WTC11 (cell line): ENCODE data around the gene SNRPF. TPM values are rescaled to one million over a fixed set of nuclear protein-coding genes. Genes with fewer than 3 reads are reported as not detected.

Source experiments
- ATAC-seq: fragments of 200-7000 bp; cut with Tn5 transposase; 2 replicates; pipeline ENCODE4 v1.10.0; 2021; ENCODE audit warnings: mild to moderate bottlenecking, moderate library complexity
- CTCF ChIA-PET: fragments of 300-600 bp; sonication (Branson Sonifier 250); formaldehyde crosslinking; loops from one replicate; lab custom pipeline; 2021; ENCODE audit warnings: antibody characterized with exemption; lab: Charles Lee
- POLR2A ChIA-PET: fragments of 350-600 bp; sonication (Branson Sonifier 250); formaldehyde crosslinking; loops from one replicate; lab custom pipeline; 2021; ENCODE audit warnings: antibody characterized with exemption; lab: Charles Lee
- DNase-seq: peaks from one replicate; pipeline ENCODE4 v3.0.0; 2021; ENCODE audit warnings: low spot score
- H3K27ac Mint-ChIP-seq: 2 replicates; pipeline ENCODE4 v1.8.0; 2021; ENCODE audit warnings: mixed read lengths
- H3K27me3 Mint-ChIP-seq: 2 replicates; pipeline ENCODE4 v1.8.0; 2021; ENCODE audit warnings: low read depth, mild to moderate bottlenecking, moderate library complexity, mixed read lengths
- H3K36me3 Mint-ChIP-seq: 2 replicates; pipeline ENCODE4 v1.8.0; 2021; ENCODE audit warnings: mixed read lengths
- H3K4me1 Mint-ChIP-seq: 2 replicates; pipeline ENCODE4 v1.8.0; 2022; ENCODE audit warnings: mixed read lengths
- H3K4me3 Mint-ChIP-seq: 2 replicates; pipeline ENCODE4 v1.8.0; 2021; ENCODE audit warnings: mild to moderate bottlenecking, moderate library complexity, mixed read lengths
- H3K9me3 Mint-ChIP-seq: 2 replicates; pipeline ENCODE4 v1.8.0; 2021; ENCODE audit warnings: mixed read lengths
- ELF4 ChIP-seq: sonication (generic); formaldehyde crosslinking; IDR thresholded peaks from 2 replicates; pipeline ENCODE4 v1.8.1; 2022; ENCODE audit warnings: low read depth, mild to moderate bottlenecking, moderate library complexity, missing genetic modification reagents
- GABPB1 ChIP-seq: sonication (generic); formaldehyde crosslinking; IDR thresholded peaks from 2 replicates; pipeline ENCODE4 v1.8.1; 2023; ENCODE audit warnings: mild to moderate bottlenecking, missing genetic modification reagents
- GRHL2 ChIP-seq: fragments of 250-450 bp; sonication (Bioruptor Pico); IDR thresholded peaks from 2 replicates; pipeline ENCODE4 v1.8.0; 2022; ENCODE audit warnings: mild to moderate bottlenecking, moderate library complexity; ENCODE audit not compliant: insufficient replicate concordance, severe bottlenecking
- JUN ChIP-seq: sonication (generic); formaldehyde crosslinking; IDR thresholded peaks from 2 replicates; pipeline ENCODE4 v1.8.0; 2023; ENCODE audit warnings: mild to moderate bottlenecking, missing genetic modification reagents
- KAT7 ChIP-seq: sonication (generic); formaldehyde crosslinking; IDR thresholded peaks from 2 replicates; pipeline ENCODE4 v1.8.1; 2023; ENCODE audit warnings: missing genetic modification reagents, mild to moderate bottlenecking, borderline replicate concordance
- NFATC4 ChIP-seq: fragments of 250-450 bp; sonication (Bioruptor Pico); IDR thresholded peaks from 2 replicates; pipeline ENCODE4 v1.9.0; 2021; ENCODE audit warnings: mild to moderate bottlenecking
- NFYB ChIP-seq: sonication (generic); formaldehyde crosslinking; conservative IDR thresholded peaks from 2 replicates; pipeline ENCODE4 v1.8.0; 2022; ENCODE audit warnings: low read depth, missing genetic modification reagents
- NR2C2 ChIP-seq: sonication (generic); formaldehyde crosslinking; IDR thresholded peaks from 2 replicates; pipeline ENCODE4 v1.8.0; 2022; ENCODE audit warnings: mild to moderate bottlenecking, missing genetic modification reagents
- RELA ChIP-seq: sonication (generic); formaldehyde crosslinking; IDR thresholded peaks from 2 replicates; pipeline ENCODE4 v1.8.1; 2022; ENCODE audit warnings: missing genetic modification reagents, mild to moderate bottlenecking, borderline replicate concordance
- TEAD1 ChIP-seq: sonication (generic); formaldehyde crosslinking; IDR thresholded peaks from 2 replicates; pipeline ENCODE4 v1.8.0; 2022; ENCODE audit warnings: mild to moderate bottlenecking, missing genetic modification reagents
- ZNF138 ChIP-seq: sonication (generic); formaldehyde crosslinking; conservative IDR thresholded peaks from 2 replicates; pipeline ENCODE4 v1.8.1; 2022; ENCODE audit warnings: mild to moderate bottlenecking, moderate library complexity, missing genetic modification reagents
- ZNF317 ChIP-seq: sonication (generic); formaldehyde crosslinking; IDR thresholded peaks from 2 replicates; pipeline ENCODE4 v1.8.1; 2023; ENCODE audit warnings: low read depth, mild to moderate bottlenecking, moderate library complexity, missing genetic modification reagents, borderline replicate concordance
- total RNA-seq: library from RNA; stranded (reverse); gene quantifications from 3 replicates; pipeline ENCODE4 v1.2.3, GENCODE V29; 2021
- TF ChIP-seq, protein P1 (sequence below): fragments of 250-450 bp; sonication (Bioruptor Pico); IDR thresholded peaks from 2 replicates; pipeline ENCODE4 v2.1.2; 2022; ENCODE audit warnings: mild to moderate bottlenecking, moderate library complexity
- TF ChIP-seq, protein P2 (sequence below): fragments of 200-600 bp; IDR thresholded peaks from 2 replicates; pipeline ENCODE4 v1.8.0; 2022; ENCODE audit warnings: antibody characterized with exemption
- TF ChIP-seq, protein P3 (sequence below): sonication (generic); formaldehyde crosslinking; IDR thresholded peaks from 2 replicates; pipeline ENCODE4 v1.8.0; 2022; ENCODE audit warnings: missing genetic modification reagents
- TF ChIP-seq, protein P4 (sequence below): fragments of 250-450 bp; sonication (Bioruptor Pico); IDR thresholded peaks from 2 replicates; pipeline ENCODE4 v1.8.0; 2021; ENCODE audit warnings: mild to moderate bottlenecking
- TF ChIP-seq, protein P5 (sequence below): fragments of 250-450 bp; sonication (Bioruptor Pico); IDR thresholded peaks from 2 replicates; pipeline ENCODE4 v1.9.0; 2021; ENCODE audit warnings: moderate library complexity, mild to moderate bottlenecking, inconsistent platforms, borderline replicate concordance
- TF ChIP-seq, protein P6 (sequence below): fragments of 250-450 bp; sonication (Bioruptor Pico); conservative IDR thresholded peaks from 2 replicates; pipeline ENCODE4 v1.9.0; 2021; ENCODE audit warnings: mild to moderate bottlenecking
- TF ChIP-seq, protein P7 (sequence below): sonication (generic); formaldehyde crosslinking; IDR thresholded peaks from 2 replicates; pipeline ENCODE4 v1.8.1; 2022; ENCODE audit warnings: low read depth, mild to moderate bottlenecking, moderate library complexity, missing genetic modification reagents, borderline replicate concordance
- TF ChIP-seq, protein P8 (sequence below): sonication (generic); formaldehyde crosslinking; IDR thresholded peaks from 2 replicates; pipeline ENCODE4 v1.8.0; 2023; ENCODE audit warnings: mild to moderate bottlenecking, missing genetic modification reagents

Gene SNRPF
- total RNA-seq, 1 experiment from 2014 or later, result 75.8 TPM

DNA sequence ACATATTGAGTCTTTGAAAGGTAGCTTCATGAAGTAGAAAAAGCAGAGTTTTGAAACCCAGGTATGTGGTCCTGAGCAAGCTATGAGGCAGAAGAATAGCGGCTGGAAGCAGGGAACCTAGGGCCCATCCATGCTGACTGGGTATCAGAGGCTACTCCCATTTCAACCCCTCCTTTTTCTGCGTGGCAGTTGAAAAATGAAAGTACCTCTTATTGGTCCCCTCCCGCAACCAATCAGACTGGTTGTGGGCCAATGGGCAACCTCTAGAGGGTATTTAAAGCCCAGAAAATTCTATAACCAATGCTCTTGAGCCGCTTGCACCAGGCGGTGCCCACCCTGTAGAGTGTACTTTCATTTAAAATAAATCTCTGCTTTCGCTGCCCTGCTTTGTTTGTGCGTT, 1.6 kb upstream of the SNRPF start (continued):
- TF ChIP-seq, protein P1, sequence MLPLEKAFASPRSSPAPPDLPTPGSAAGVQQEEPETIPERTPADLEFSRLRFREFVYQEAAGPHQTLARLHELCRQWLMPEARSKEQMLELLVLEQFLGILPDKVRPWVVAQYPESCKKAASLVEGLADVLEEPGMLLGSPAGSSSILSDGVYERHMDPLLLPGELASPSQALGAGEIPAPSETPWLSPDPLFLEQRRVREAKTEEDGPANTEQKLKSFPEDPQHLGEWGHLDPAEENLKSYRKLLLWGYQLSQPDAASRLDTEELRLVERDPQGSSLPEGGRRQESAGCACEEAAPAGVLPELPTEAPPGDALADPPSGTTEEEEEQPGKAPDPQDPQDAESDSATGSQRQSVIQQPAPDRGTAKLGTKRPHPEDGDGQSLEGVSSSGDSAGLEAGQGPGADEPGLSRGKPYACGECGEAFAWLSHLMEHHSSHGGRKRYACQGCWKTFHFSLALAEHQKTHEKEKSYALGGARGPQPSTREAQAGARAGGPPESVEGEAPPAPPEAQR, result no peak
- TF ChIP-seq, protein P2, sequence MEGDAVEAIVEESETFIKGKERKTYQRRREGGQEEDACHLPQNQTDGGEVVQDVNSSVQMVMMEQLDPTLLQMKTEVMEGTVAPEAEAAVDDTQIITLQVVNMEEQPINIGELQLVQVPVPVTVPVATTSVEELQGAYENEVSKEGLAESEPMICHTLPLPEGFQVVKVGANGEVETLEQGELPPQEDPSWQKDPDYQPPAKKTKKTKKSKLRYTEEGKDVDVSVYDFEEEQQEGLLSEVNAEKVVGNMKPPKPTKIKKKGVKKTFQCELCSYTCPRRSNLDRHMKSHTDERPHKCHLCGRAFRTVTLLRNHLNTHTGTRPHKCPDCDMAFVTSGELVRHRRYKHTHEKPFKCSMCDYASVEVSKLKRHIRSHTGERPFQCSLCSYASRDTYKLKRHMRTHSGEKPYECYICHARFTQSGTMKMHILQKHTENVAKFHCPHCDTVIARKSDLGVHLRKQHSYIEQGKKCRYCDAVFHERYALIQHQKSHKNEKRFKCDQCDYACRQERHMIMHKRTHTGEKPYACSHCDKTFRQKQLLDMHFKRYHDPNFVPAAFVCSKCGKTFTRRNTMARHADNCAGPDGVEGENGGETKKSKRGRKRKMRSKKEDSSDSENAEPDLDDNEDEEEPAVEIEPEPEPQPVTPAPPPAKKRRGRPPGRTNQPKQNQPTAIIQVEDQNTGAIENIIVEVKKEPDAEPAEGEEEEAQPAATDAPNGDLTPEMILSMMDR, result no peak
- TF ChIP-seq ZNF317, result no peak
- TF ChIP-seq GABPB1 (CRISPR knock-in tag), result no peak
- TF ChIP-seq JUN (CRISPR knock-in tag), result no peak
- TF ChIP-seq, protein P3, sequence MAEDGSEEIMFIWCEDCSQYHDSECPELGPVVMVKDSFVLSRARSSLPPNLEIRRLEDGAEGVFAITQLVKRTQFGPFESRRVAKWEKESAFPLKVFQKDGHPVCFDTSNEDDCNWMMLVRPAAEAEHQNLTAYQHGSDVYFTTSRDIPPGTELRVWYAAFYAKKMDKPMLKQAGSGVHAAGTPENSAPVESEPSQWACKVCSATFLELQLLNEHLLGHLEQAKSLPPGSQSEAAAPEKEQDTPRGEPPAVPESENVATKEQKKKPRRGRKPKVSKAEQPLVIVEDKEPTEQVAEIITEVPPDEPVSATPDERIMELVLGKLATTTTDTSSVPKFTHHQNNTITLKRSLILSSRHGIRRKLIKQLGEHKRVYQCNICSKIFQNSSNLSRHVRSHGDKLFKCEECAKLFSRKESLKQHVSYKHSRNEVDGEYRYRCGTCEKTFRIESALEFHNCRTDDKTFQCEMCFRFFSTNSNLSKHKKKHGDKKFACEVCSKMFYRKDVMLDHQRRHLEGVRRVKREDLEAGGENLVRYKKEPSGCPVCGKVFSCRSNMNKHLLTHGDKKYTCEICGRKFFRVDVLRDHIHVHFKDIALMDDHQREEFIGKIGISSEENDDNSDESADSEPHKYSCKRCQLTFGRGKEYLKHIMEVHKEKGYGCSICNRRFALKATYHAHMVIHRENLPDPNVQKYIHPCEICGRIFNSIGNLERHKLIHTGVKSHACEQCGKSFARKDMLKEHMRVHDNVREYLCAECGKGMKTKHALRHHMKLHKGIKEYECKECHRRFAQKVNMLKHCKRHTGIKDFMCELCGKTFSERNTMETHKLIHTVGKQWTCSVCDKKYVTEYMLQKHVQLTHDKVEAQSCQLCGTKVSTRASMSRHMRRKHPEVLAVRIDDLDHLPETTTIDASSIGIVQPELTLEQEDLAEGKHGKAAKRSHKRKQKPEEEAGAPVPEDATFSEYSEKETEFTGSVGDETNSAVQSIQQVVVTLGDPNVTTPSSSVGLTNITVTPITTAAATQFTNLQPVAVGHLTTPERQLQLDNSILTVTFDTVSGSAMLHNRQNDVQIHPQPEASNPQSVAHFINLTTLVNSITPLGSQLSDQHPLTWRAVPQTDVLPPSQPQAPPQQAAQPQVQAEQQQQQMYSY (CRISPR knock-in tag), result no peak
- no peak for TF ChIP-seq ELF4 (CRISPR knock-in tag)
- TF ChIP-seq, protein P4, sequence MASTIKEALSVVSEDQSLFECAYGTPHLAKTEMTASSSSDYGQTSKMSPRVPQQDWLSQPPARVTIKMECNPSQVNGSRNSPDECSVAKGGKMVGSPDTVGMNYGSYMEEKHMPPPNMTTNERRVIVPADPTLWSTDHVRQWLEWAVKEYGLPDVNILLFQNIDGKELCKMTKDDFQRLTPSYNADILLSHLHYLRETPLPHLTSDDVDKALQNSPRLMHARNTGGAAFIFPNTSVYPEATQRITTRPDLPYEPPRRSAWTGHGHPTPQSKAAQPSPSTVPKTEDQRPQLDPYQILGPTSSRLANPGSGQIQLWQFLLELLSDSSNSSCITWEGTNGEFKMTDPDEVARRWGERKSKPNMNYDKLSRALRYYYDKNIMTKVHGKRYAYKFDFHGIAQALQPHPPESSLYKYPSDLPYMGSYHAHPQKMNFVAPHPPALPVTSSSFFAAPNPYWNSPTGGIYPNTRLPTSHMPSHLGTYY (CRISPR knock-in tag), result no peak
- no peak for TF ChIP-seq ZNF138
- TF ChIP-seq, all 79 proteins: peak for 0

DNA sequence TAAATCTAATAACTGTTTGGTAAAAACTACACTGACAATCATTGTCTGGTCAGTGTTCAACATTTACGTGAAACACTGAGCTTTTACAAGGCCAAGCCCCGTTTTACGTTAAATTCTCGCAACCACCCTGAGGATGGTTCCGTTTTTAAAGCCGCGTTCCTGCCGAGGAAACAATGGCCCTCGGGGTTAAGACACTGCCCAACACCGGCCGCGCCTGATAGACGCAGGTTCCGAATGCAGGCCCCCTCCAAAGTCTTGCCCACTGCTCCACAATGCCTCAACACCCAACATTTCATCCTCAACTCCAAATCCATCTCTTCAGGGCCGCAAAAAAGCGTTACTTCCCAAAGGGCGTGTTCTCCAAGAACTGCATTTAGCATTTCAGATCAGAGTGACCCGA, 953 bp upstream of the SNRPF start:
- ChIA-PET CTCF (no interaction called here), POLR2A (interaction anchor here (0.9 kb wide), 1 partner anchor 16 kb away, joined by 3 read pairs; no protein-coding TSS in a partner anchor)
- H3K9me3 Mint-ChIP-seq, result peaks cover 14% of the 10 kb centered on the region
- peaks cover 25% of the 10 kb centered on the region for H3K36me3 Mint-ChIP-seq
- peaks cover 21% of the 10 kb centered on the region for H3K4me1 Mint-ChIP-seq
- H3K27ac Mint-ChIP-seq, result peak overlapping the region; percentile 21; the same call in 1 of the 2 replicates
- no peak overlapping the region for H3K4me3 Mint-ChIP-seq
- H3K27me3 Mint-ChIP-seq, result no peaks in the 10 kb centered on the region
- DNase-seq, result no peak
- ATAC-seq, result no peak
- TF ChIP-seq, protein P5, sequence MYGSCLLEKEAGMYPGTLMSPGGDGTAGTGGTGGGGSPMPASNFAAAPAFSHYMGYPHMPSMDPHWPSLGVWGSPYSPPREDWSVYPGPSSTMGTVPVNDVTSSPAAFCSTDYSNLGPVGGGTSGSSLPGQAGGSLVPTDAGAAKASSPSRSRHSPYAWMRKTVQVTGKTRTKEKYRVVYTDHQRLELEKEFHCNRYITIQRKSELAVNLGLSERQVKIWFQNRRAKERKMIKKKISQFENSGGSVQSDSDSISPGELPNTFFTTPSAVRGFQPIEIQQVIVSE (CRISPR knock-in tag), result no peak
- no peak for TF ChIP-seq TEAD1 (CRISPR knock-in tag)
- no peak for TF ChIP-seq NFYB (CRISPR knock-in tag)
- TF ChIP-seq, protein P6, sequence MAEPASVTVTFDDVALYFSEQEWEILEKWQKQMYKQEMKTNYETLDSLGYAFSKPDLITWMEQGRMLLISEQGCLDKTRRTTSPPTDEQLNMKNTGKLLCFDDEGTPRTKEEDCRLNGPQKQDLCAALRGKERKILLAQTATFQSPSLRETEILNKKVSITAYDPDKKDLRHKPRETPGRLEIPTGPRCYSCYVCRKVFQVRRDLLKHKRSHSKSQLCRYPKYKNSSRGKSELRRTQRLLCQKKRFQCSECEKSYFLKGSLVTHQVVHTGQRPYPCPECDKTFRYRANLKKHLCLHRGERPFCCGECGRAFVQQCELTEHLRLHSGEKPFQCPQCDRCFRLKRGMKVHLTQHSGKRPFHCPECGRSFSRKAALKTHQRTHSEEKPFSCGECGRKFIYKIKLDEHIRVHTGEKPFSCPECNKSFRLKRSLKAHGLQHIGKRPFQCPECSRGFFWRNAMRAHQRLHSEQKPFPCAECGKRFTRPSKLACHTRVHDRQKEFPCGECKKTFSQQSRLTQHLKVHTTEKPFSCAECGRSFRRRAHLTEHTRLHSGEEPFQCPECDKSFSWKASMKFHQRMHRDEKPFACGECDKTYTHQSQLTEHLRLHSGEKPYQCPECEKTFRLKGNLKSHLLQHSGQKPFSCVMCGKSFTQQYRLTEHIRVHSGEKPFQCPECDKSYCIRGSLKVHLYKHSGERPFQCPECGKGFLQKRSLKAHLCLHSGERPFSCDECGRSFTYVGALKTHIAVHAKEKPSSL, result no peak
- TF ChIP-seq, protein P7, sequence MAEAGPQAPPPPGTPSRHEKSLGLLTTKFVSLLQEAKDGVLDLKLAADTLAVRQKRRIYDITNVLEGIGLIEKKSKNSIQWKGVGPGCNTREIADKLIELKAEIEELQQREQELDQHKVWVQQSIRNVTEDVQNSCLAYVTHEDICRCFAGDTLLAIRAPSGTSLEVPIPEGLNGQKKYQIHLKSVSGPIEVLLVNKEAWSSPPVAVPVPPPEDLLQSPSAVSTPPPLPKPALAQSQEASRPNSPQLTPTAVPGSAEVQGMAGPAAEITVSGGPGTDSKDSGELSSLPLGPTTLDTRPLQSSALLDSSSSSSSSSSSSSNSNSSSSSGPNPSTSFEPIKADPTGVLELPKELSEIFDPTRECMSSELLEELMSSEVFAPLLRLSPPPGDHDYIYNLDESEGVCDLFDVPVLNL (CRISPR knock-in tag), result no peak
- TF ChIP-seq, protein P8, sequence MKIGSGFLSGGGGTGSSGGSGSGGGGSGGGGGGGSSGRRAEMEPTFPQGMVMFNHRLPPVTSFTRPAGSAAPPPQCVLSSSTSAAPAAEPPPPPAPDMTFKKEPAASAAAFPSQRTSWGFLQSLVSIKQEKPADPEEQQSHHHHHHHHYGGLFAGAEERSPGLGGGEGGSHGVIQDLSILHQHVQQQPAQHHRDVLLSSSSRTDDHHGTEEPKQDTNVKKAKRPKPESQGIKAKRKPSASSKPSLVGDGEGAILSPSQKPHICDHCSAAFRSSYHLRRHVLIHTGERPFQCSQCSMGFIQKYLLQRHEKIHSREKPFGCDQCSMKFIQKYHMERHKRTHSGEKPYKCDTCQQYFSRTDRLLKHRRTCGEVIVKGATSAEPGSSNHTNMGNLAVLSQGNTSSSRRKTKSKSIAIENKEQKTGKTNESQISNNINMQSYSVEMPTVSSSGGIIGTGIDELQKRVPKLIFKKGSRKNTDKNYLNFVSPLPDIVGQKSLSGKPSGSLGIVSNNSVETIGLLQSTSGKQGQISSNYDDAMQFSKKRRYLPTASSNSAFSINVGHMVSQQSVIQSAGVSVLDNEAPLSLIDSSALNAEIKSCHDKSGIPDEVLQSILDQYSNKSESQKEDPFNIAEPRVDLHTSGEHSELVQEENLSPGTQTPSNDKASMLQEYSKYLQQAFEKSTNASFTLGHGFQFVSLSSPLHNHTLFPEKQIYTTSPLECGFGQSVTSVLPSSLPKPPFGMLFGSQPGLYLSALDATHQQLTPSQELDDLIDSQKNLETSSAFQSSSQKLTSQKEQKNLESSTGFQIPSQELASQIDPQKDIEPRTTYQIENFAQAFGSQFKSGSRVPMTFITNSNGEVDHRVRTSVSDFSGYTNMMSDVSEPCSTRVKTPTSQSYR (CRISPR knock-in tag), result no peak
- TF ChIP-seq GRHL2 (CRISPR knock-in tag), result no peak
- no peak for TF ChIP-seq NFATC4 (CRISPR knock-in tag)
- TF ChIP-seq RELA (CRISPR knock-in tag), result no peak
- no peak for TF ChIP-seq KAT7
- TF ChIP-seq NR2C2 (CRISPR knock-in tag), result no peak
- no peak for TF ChIP-seq ZNF317
